Retinal pigment epithelial cell (primary cell): ENCODE results near the gene CACUL1.

Experiments
- DNase-seq: peaks from one replicate; pipeline ENCODE4 v3.0.0-alpha.2; 2010; ENCODE audit warnings: low read depth
- H3K4me3 ChIP-seq: 2 replicates; pipeline ENCODE4 v1.5.1; 2011; ENCODE audit warnings: mild to moderate bottlenecking, low read length, control low read depth, moderate library complexity
- CTCF ChIP-seq: conservative IDR thresholded peaks from 2 replicates; pipeline ENCODE4 v1.5.1; 2011; ENCODE audit warnings: low read depth, low read length, control low read depth, inconsistent platforms

The CACUL1 gene

GRCh38 chr10:118732245-118733165 is 22.3 kb downstream of the CACUL1 start:
- TF ChIP-seq CTCF = no peak
- no peak overlapping the region for H3K4me3 ChIP-seq
- DNase-seq = no peak

GRCh38 chr10:118730756-118731456 is 23.9 kb downstream of the CACUL1 start:
- no peak for TF ChIP-seq CTCF
- H3K4me3 ChIP-seq = no peak overlapping the region
- DNase-seq = no peak

DNA sequence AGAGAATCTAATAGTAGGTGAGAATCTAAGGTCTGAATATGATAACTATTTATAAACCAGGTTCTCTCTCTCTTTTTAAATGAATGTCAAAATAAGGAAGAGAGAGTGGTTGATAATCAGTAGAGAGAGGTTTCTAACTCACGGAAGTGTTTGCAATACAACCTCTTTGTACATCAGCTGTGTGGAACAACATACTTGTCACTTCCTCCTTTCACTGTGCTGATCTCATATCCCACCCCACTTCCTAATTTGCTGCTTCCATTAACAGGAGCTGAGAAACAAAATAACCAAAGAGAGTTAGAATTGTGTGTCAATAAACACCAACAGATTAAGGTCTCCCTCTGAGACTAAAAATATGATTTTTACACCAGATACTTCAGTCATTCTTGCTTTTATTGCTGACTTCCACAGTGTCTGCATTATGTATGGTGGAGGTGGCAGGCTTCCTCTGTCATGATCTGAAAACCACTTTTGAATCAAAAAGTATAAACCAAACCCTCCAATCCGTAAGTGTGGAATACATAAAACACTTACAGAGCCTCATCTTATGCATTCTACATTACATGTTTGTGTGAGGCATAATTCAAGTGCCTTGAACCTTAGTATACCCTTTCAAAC is 25.0 kb downstream of the CACUL1 start:
- no peak for TF ChIP-seq CTCF
- DNase-seq = no peak
- no peak overlapping the region for H3K4me3 ChIP-seq

GRCh38 chr10:118729200-118729599 is 25.6 kb downstream of the CACUL1 start:
- H3K4me3 ChIP-seq = no peak overlapping the region
- TF ChIP-seq CTCF = no peak
- no peak for DNase-seq

DNA sequence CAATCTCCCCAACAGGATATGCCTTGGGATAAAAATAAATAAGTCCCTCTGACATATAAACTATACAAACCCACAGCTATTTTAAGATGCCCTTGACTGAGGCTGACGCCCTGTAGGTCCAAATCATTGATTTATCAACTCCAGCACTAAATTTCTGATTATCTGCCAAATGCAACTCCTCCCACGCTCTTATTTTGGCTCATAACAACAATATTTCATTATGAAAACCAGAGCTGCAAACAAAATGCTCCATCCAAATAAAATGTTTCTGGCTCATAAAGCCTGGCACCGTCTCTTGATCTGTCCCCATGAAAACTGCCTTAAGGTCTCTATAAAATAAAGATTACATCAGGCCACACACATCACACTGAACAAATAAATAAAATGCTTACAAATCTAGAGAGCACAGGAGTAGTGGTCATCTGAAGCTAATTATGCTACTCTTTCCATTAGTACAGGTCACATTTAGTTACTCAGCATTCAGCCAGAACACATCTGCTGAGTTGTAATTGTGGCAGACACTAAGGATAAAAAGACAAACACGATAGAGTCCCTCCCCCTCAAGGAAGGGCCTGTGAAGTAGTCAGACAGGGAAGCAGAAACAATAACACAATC is 28.8 kb downstream of the CACUL1 start:
- TF ChIP-seq CTCF = no peak
- DNase-seq = no peak
- no peak overlapping the region for H3K4me3 ChIP-seq

GRCh38 chr10:118723466-118723865 is 31.3 kb downstream of the CACUL1 start:
- H3K4me3 ChIP-seq = no peak overlapping the region
- TF ChIP-seq CTCF = no peak
- no peak for DNase-seq
